DMS153 treated with DMSO at 0.1 percent for 48 hours (cell line): ENCODE results near the gene LRGUK.

Source experiments
- DNase-seq: peaks from one replicate; lab custom pipeline; 2025; ENCODE audit not compliant: unreplicated experiment; lab: John Stamatoyannopoulos, UW

The LRGUK gene

GRCh38 chr7:134297489-134297888 is 170.3 kb downstream of the LRGUK start:
- DNase-seq = no peak

- DNase-seq = peak; percentile 17
Measured at GRCh38 chr7:134298902-134299683, 172.0 kb downstream of the LRGUK start.

DNA sequence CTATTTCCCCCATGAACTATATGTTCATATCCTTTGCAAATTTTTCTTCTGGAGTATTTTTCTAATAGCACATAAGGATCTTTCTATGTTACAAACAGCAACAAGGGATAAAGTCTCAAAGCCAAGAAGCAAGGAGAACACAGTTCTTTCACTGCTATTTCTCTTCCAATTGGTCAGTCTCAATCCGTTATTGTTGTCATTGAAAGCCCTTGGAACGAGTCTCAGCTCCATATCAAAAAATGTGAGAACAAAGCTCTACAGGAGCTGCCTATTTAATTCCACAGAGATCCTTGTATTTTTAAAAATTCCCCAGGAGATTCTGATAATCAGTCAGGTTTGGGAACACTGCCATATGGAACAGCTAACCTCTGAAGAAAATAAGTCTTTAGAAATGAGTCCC is 173.8 kb downstream of the LRGUK start:
- no peak for DNase-seq

DNA sequence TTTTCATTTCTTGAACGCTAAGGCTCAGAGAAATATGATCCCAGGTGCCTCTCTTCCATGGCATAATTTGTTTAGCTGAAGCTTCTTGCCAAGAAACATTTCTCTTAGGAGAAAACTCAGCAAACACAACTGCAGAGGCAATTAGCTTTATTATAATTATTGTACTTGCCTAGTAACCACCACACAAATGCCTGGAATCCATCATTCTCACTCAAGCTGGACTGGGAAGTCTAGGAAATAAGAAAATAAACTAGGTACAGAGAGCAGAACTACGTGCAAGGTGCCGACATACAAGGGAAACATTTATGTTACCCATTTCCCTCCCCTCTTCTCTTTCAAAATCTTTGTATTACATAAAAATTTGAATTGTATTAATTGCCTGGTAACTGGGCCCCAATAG is 174.5 kb downstream of the LRGUK start:
- no peak for DNase-seq

DNA sequence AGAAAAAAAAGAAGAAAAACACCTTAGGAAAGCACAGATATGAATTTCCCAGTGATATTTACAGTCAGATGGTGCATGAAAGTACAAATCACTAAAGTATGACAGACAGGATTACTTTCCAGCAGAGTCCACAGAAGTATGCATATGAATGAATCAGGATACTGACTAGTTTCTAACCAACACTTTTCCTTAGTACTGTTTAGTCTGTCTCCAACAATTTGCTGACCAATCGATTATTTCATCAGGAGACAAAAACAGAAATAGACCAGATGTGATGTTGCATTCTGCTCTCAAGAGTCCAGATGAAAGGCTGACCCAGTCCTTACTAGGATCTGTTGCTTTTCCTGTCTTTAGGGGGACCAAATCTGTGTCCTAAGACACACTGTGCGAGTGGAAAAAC is 175.0 kb downstream of the LRGUK start:
- DNase-seq = no peak

DNA sequence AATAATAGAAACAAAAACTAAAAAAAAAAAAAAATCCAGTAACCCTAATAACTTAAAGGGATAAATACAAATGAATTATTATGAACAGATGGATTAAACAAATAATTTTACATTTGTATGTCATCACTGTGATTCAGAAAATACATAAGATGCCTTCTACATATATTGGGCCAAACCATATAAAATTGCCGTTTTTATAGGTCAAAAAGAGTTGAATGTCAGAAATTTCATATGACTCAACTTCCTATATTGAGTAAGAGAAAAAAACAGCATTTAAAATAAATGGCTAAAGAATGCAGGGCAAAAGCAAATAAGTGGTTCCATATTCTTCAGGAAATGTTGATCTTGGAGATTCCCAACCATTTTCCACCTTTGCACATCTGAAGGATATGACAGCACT is 180.2 kb downstream of the LRGUK start:
- DNase-seq = no peak

- no peak for DNase-seq
Measured at GRCh38 chr7:134308548-134308947, 181.4 kb downstream of the LRGUK start.

DNA sequence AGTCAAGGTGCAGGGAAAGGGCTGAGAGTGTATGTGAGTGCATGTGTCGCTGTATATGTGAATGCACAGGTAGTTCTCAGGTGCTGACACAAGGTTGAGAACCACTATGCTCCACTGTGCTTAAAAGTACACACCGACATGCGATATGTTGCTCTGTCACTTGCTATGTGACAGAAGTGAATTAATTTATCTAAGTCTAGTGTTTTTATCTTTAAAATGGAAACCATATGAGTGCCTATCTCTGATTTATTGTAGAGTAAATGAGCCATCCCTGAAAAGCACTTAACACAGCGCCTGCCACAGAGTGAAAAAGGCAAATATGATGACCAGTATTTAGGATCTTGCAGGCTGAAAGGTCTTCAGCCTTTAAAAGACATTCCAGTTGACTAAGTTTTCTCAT is 184.7 kb downstream of the LRGUK start:
- no peak for DNase-seq

GRCh38 chr7:134312717-134313116 is 185.6 kb downstream of the LRGUK start:
- DNase-seq = no peak

DNA sequence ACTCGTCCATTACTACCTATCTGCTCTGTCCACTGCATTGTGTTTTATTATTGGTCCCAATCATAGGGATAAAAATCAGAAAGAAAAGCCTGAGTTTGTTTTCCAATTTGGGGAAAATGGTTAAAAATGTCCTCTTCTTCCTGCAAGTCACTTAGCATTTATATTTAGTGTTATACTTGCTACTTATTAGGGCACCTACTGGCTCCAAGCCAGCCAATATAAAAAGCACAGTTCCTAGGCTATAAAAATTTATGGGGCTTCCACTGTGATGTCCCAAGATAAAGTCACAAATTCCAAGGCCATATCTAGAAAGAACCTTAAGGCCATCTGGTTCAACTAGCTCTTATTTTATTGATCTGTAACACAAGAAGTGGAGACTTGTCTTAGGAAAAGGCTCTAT is 186.4 kb downstream of the LRGUK start:
- no peak for DNase-seq
